Measurements from ENCODE around the gene CDC20. TPM values are rescaled to one million over a fixed set of nuclear protein-coding genes. Genes with fewer than 3 reads are reported as not detected.
A peak's percentile ranks its signal among the peaks of the same experiment; 100 is the strongest.

CDC20 gene
- total RNA-seq, 1 experiment from 2014 or later = 355 TPM

DNA sequence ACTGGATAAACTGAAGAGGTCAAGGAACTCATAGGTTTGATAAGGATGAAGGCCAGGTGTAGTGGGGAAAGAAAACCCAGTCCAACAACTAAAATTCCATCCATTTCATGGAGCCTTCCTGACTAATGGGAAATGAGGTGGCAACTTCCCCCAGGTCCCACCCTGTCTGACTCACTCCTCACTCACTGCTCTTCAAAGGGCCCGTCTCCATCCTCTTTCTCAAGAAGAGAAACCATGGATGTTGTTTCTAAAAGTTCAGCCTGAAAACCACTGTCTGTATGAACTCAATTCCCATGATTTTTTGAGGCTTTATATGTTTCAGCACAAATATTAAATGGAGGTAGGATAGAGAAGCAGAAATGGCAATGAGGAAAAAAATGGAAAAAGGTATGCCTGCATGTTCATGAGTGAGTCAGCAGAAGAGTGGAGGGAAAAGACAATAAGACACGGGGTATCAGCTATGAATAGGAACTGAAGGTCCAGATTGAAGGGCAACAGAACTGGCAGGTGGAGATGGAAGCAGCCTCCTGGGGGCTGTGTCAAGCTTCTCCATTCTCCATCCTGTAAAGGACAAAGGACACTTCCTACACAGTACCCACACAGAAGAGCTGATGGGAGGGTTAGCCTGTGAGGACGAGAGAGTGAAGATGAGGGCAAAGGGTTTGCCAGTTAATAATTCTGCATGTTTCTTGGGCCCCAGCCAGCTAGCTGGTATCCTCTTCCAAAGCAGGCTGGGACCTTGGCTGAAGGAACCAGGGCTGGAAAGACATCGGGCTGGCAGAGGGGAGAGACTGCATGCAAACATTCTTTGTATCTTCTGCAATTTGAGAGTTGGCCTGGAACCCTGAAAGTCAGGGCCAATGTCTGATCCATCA lies 14.5 kb downstream of the CDC20 start (continued):
- TF ChIP-seq TCF7L2 (IDR thresholded peaks at IDR 0.05; ENCODE audit: borderline replicate concordance, extremely low read depth, insufficient read depth, insufficient read length) (peak; percentile 98), RAD21 (IDR thresholded peaks at IDR 0.05; ENCODE audit: low read depth) (no peak), FOSL1 (IDR thresholded peaks at IDR 0.05; ENCODE audit: low read depth) (no peak)

DNA sequence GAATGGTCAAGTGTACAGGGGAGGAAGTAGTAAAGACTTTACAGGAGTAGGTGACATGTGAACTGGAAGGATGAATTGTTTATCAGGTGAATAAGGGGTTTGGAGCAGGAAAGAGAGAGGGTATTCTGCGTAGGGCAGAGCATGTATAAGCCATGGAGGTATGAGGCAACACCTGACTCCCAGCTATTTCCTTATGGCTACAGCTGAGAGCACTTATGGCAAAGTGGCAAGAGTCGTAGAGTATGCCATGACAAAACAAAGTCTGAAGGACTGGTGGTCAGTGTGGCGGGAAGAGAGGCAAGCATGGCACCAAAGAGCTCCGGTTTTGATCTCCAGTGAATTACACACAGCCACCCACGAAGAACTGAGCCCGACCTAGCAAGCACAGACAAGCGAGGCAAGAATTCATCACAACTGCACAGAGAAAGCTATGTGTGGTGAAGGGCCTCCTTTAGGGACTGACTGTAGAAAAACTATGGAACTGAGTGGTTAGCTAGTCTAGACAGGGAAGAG lies 18.0 kb downstream of the CDC20 start:
- RAD21 ChIA-PET (ENCODE audit: low non-redundant PET in 1 of 2, low total read pairs in 2 of 2, uncharacterized antibody in 2 of 2, unreplicated experiment in 2 of 2) = no interaction called here
- no peak for ATAC-seq
- Histone ChIP-seq H3K36me3 (ENCODE audit: control insufficient read depth in 1 of 2, insufficient read depth in 2 of 2, low read length in 2 of 2) (no peaks in the 10 kb centered on the region), H3K4me1 (ENCODE audit: control insufficient read depth in 1 of 2, insufficient read depth in 2 of 2, low read length in 2 of 2) (peaks cover 28 to 41% of the 10 kb centered on the region in 2 experiments), H2AFZ (ENCODE audit: low read depth, low read length, poor library complexity, severe bottlenecking) (no peak overlapping the region), H3K79me2 (ENCODE audit: insufficient read depth, low read length) (no peaks in the 10 kb centered on the region), H4K20me1 (ENCODE audit: insufficient read depth) (no peaks in the 10 kb centered on the region), H3K4me3 (replicated peaks in 1 of 2; ENCODE audit: low read depth in 1 of 2, low read length in 2 of 2) (no peak overlapping the region), H3K27ac (ENCODE audit: low read depth, low read length) (no peak overlapping the region), H3K9me2 (ENCODE audit: insufficient read depth) (no peaks in the 10 kb centered on the region), H3K9ac (ENCODE audit: low read length) (no peak overlapping the region), H3K9me3 (ENCODE audit: control insufficient read depth in 1 of 2, insufficient read depth in 1 of 2, low read depth in 1 of 2, low read length in 2 of 2) (no peaks in the 10 kb centered on the region), H3K4me2 (ENCODE audit: low read length) (no peak overlapping the region), H3K27me3 (ENCODE audit: insufficient read depth, low read length) (no peaks in the 10 kb centered on the region)
- CTCF ChIA-PET = interaction anchor here (0.9 to 1.5 kb wide), 2 partner anchors 19 to 38 kb away, joined by 3 read pairs; no protein-coding TSS in a partner anchor
- DNase-seq (ENCODE audit: low read depth, low spot score) = no peak
- BruUV-seq (replicated peaks) = no TSS peak
- intact Hi-C loops (cut with micrococcal nuclease) = no loop called here
- TF ChIP-seq EZH2phosphoT487 (IDR thresholded peaks at IDR 0.05; ENCODE audit: borderline replicate concordance) = no peak
- TF ChIP-seq, protein P1, sequence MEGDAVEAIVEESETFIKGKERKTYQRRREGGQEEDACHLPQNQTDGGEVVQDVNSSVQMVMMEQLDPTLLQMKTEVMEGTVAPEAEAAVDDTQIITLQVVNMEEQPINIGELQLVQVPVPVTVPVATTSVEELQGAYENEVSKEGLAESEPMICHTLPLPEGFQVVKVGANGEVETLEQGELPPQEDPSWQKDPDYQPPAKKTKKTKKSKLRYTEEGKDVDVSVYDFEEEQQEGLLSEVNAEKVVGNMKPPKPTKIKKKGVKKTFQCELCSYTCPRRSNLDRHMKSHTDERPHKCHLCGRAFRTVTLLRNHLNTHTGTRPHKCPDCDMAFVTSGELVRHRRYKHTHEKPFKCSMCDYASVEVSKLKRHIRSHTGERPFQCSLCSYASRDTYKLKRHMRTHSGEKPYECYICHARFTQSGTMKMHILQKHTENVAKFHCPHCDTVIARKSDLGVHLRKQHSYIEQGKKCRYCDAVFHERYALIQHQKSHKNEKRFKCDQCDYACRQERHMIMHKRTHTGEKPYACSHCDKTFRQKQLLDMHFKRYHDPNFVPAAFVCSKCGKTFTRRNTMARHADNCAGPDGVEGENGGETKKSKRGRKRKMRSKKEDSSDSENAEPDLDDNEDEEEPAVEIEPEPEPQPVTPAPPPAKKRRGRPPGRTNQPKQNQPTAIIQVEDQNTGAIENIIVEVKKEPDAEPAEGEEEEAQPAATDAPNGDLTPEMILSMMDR (IDR thresholded peaks at IDR 0.05 in 2 of 3, conservative IDR thresholded peaks at IDR 0.05 in 1 of 3; ENCODE audit: borderline replicate concordance in 1 of 3, insufficient read depth in 1 of 3, low read depth in 2 of 3, low read length in 2 of 3) = no peak
- TF ChIP-seq, protein P2, sequence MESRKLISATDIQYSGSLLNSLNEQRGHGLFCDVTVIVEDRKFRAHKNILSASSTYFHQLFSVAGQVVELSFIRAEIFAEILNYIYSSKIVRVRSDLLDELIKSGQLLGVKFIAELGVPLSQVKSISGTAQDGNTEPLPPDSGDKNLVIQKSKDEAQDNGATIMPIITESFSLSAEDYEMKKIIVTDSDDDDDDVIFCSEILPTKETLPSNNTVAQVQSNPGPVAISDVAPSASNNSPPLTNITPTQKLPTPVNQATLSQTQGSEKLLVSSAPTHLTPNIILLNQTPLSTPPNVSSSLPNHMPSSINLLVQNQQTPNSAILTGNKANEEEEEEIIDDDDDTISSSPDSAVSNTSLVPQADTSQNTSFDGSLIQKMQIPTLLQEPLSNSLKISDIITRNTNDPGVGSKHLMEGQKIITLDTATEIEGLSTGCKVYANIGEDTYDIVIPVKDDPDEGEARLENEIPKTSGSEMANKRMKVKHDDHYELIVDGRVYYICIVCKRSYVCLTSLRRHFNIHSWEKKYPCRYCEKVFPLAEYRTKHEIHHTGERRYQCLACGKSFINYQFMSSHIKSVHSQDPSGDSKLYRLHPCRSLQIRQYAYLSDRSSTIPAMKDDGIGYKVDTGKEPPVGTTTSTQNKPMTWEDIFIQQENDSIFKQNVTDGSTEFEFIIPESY (IDR thresholded peaks at IDR 0.05; ENCODE audit: extremely low read depth, insufficient replicate concordance, low read length) = no peak
- TF ChIP-seq CEBPB (IDR thresholded peaks at IDR 0.05; ENCODE audit: low read depth) = no peak
- TF ChIP-seq, protein P3, sequence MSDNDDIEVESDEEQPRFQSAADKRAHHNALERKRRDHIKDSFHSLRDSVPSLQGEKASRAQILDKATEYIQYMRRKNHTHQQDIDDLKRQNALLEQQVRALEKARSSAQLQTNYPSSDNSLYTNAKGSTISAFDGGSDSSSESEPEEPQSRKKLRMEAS (IDR thresholded peaks at IDR 0.05) = no peak
- no peak for TF ChIP-seq TCF7L2 (IDR thresholded peaks at IDR 0.05; ENCODE audit: borderline replicate concordance, extremely low read depth, insufficient read depth, insufficient read length)
- no peak for TF ChIP-seq FOSL1 (IDR thresholded peaks at IDR 0.05; ENCODE audit: low read depth)
- 0 out of 2 replicates have a peak, but pooled peaks have one; percentile 27 for TF ChIP-seq POLR2AphosphoS5 (IDR thresholded peaks at IDR 0.05; ENCODE audit: low read depth, low read length)
- TF ChIP-seq EGR1 (IDR thresholded peaks at IDR 0.05; ENCODE audit: low read depth) = no peak
- POLR2A ChIA-PET = interaction anchor here (1.5 to 2.0 kb wide), 2 partner anchors 9 to 19 kb away, joined by 3 to 7 read pairs; partner anchors contain the start of genes CDC20 and ELOVL1

Measured in HCT116 (cell line).